NCI-H2171 treated with DMSO at 0.1 percent for 48 hours (cell line): Measurements from ENCODE around the gene TIMM17A.

Experiments
- DNase-seq: peaks from one replicate; lab custom pipeline; 2025; lab: John Stamatoyannopoulos, UW

Gene TIMM17A

GRCh38 chr1:201984446-201984845 is 29.1 kb downstream of the TIMM17A start:
- no peak for DNase-seq

- DNase-seq: peak; percentile 55
These were observed 30.1 kb downstream of the TIMM17A start for GRCh38 chr1:201985355-201985754.

- DNase-seq: no peak
These were observed 33.3 kb downstream of the TIMM17A start for GRCh38 chr1:201988601-201989000.

- DNase-seq: no peak
These were observed 34.2 kb downstream of the TIMM17A start for GRCh38 chr1:201989354-201990128.

DNA sequence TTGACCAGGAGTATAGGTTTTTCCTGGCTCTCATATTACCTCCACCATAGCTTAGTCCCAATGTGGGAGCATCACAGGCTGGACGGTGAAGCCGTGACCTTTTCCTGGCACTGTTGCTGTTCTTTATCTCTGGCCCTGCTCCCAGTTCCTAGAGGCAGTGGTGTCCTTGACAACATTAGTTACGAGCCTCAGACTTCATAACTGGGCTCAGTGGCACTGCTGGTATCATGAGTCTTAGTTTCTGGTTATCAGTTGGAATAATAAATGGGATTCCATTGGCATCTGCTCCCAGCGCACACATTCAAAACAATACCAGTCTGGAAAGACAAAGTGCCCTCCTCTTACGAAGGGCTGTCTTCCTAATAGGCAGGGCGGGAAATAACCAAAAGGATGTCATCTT is 35.1 kb downstream of the TIMM17A start:
- DNase-seq: no peak

DNA sequence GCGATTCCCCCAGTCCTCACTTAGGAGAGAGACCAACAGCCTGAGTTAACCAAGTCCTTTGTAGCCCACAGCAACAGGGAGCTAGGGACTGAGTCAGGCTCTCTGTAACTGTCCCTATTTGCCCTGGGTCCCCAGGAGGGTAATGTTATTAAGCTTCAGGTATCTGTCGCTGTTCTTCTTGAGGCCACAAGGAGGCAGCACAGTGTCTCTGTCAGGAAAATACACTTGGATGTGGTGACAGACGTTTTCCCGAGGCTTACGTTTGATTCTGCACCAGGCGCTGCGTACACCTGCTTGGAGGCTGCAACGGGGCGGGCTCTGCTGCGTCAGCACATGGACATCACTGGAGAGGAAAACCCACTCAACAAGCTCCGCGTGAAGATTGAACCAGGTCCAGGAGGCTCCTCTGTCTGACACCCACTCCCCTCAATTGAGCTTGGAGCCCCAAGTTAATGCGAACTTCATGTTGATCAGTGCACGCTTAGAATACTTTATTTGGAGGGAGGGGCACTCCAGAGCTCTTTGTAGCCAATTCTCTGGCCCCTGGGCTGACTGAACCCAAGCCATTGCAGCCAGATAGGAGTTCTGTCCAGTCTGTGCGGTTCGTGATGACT is 44.4 kb downstream of the TIMM17A start:
- DNase-seq: peak; percentile 86

DNA sequence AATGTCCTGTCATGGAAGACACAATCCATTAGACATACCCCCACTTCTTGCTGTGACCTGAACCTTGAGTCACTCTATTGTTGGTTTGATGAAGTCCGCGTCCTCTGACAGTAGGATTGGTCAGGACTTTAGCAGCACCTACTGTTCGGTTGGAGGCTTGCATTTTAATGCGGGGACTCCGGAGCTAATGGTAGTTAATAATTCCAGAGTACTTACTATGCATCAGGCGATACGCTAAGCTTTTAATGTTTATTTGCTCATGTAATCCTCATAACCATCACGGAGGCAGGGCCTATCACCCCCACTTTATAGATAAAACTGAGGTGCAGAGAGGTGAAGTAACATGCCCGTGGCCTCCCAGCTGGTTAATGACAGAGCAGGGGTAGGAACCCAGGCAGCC is 47.2 kb downstream of the TIMM17A start:
- DNase-seq: no peak

GRCh38 chr1:202004711-202005110 is 49.4 kb downstream of the TIMM17A start:
- no peak for DNase-seq

DNA sequence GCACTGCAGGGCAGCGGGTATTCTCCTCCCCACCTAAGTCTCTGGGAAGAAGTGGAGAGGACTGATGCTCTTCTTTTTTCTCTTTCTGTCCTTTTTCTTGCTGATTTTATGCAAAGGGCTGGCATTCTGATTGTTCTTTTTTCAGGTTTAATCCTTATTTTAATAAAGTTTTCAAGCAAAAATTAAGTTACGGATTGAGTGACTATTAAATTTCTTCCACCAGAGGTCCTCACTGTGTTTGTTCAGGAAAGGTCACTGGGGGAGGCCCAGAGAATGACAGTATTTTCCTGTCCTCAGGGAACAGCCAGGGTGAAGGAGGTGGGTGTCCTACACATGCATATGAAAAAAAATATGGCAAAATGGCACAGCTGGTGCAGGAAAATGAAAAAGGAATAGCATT is 50.7 kb downstream of the TIMM17A start:
- DNase-seq: peak; percentile 19

GRCh38 chr1:202007304-202007703 is 52.0 kb downstream of the TIMM17A start:
- DNase-seq: no peak

GRCh38 chr1:202007805-202008489 is 52.6 kb downstream of the TIMM17A start:
- DNase-seq: peak; percentile 61

DNA sequence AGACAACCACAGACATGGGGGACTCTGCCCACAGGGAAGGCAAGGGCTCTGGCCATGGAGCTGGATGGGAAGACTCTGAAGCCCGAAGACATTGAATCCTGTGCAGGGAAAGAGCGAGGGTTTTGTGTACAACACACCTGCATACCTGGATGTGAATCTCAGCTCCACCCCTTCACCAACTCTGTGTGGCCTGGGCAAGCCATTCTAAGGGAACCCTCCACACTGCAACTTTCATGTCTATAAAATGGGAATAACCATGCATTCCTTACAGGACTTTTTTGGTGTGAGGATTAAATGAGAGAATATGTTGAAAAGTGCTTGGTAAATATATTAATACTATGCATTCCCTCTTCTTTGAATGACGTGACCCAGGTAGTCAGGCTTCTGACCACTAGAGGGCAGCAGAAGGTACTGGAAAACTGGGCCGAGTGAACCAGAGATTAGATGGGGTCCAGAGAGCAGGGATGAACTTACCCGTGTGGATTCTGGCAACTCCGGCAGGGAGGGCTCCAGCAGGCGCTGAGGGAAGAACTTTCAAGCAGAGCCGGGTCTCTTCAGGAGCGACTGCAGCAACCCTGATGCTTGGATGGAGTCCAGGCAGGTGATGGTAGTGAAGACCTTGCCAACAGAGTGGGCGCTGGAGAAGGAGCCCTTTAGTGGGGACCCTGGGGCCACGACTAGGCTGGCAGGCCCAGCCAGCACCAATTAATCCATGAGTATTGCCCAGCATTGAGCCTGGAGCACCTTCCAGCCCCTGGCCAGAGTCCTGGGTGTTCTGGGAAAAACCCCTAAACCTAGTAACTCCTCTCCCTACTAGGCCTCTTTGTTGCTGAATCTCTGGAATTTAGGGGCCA is 54.2 kb downstream of the TIMM17A start:
- DNase-seq: peak; percentile 85

- no peak for DNase-seq
These were observed 55.1 kb downstream of the TIMM17A start, which contains the start of gene ELF3 for GRCh38 chr1:202010180-202011015. TSS of gene ELF3 (plus strand) at chr1:202010587. CDS start at chr1:202011137, 550 bp downstream.

- DNase-seq: no peak
These were observed 56.7 kb downstream of the TIMM17A start for GRCh38 chr1:202011994-202012393.

DNA sequence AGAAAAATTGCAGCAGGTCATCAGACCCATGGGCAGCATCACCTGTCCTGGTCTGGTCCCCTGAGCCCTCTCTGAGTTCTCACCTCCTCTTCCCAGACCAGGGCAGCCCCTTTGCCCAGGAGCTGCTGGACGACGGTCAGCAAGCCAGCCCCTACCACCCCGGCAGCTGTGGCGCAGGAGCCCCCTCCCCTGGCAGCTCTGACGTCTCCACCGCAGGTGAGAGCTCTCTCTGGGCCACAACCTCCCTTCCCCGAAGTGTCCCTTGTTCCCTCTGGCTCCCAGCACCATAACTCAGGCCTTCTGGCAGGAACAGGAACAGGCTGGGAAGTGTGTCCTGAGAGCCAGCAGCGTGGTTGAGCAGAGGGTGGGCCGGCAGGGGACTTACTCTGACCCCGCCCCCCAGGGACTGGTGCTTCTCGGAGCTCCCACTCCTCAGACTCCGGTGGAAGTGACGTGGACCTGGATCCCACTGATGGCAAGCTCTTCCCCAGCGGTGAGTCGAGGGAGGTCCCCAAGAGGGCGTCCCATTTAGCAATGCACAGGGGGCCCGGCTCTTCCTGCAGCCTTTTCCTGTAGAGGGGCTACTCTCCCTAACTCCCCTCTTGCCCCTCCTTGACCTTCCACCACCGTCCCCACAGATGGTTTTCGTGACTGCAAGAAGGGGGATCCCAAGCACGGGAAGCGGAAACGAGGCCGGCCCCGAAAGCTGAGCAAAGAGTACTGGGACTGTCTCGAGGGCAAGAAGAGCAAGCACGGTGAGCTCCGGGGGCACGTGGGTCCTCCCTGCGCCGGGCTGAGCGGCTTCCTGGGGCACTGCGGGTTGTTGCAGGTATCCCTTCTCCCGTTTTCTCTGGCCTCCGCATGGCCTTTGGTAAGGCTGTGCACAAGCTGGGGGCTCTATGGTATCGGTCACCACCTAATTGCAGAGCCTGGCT is 57.5 kb downstream of the TIMM17A start:
- no peak for DNase-seq

DNA sequence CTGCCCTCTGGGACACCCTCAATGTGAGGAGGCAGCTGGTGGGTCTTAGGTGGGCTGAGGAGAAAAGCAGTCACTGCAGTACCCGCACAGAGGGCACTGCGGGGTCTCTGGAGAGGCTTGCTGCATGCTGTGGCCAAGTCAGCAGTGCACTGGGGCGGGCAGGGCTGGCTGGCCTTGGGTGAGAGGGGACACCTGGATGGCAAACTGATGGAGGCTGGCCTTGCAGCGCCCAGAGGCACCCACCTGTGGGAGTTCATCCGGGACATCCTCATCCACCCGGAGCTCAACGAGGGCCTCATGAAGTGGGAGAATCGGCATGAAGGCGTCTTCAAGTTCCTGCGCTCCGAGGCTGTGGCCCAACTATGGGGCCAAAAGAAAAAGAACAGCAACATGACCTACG is 58.3 kb downstream of the TIMM17A start:
- DNase-seq: no peak

DNA sequence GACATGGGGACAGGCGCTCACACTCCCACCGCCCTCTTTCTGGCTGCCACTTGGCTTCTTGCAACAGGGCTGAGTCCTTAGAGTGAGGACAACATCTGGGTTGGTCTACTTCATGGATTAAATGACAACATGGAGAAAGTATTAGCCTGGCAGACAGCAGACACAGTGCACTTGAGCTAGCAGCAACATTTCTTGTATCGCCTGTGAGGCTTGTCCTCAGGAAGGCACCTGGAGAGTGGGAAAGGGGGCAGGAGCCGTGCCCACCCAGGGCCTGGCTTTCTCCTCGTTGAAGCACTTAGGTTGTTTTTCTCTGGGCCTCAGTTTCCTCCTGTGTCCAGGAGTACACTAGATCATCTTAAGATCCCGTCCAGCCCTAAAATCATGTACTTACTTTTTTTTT is 58.8 kb downstream of the TIMM17A start:
- DNase-seq: no peak

DNA sequence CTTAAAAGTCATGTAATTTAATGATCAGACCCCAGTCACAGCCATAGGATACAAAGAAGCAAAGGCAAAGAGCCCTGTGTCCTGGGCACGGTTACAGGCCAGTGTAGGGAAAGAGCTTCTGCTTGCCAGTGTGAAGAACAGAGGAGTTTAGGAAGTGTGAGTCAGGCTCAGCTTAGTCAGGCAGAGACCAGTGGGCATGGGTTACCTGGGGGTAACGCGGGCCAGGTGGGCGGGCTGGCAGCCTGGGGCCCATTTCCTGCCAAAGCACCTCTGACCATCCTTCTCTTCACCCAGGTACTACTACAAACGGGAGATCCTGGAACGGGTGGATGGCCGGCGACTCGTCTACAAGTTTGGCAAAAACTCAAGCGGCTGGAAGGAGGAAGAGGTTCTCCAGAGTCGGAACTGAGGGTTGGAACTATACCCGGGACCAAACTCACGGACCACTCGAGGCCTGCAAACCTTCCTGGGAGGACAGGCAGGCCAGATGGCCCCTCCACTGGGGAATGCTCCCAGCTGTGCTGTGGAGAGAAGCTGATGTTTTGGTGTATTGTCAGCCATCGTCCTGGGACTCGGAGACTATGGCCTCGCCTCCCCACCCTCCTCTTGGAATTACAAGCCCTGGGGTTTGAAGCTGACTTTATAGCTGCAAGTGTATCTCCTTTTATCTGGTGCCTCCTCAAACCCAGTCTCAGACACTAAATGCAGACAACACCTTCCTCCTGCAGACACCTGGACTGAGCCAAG is 59.8 kb downstream of the TIMM17A start:
- no peak for DNase-seq

- DNase-seq: no peak
These were observed 60.3 kb downstream of the TIMM17A start for GRCh38 chr1:202015662-202015937.
